Activated CD8-positive, alpha-beta T cell treated with anti-CD3 and anti-CD28 coated beads for 36 hours (primary cell): ENCODE data around the gene SHROOM3. TPM values are rescaled to one million over a fixed set of nuclear protein-coding genes. Genes with fewer than 3 reads are reported as not detected.

ENCODE experiments used
- ATAC-seq: fragments of 200-7000 bp; cut with Tn5 transposase; one replicate; pipeline ENCODE4 v1.10.0; 2021; ENCODE audit warnings: mild to moderate bottlenecking, moderate library complexity
- CTCF ChIA-PET: fragments of 350-600 bp; sonication (Branson Sonifier 250); formaldehyde crosslinking; loops from one replicate; lab custom pipeline; 2021; ENCODE audit warnings: antibody characterized with exemption; lab: Charles Lee
- POLR2A ChIA-PET: fragments of 350-600 bp; sonication (Branson Sonifier 250); formaldehyde crosslinking; loops from one replicate; lab custom pipeline; 2021; ENCODE audit warnings: antibody characterized with exemption; lab: Charles Lee
- DNase-seq: peaks from one replicate; pipeline ENCODE4 v3.0.0-alpha.2; 2020
- H3K27ac Mint-ChIP-seq: one replicate; pipeline ENCODE4 v1.8.0; 2021; ENCODE audit warnings: mild to moderate bottlenecking, mixed read lengths
- H3K27me3 Mint-ChIP-seq: one replicate; pipeline ENCODE4 v1.8.0; 2021; ENCODE audit warnings: mixed read lengths
- H3K36me3 Mint-ChIP-seq: one replicate; pipeline ENCODE4 v1.8.0; 2021; ENCODE audit warnings: low read depth, mixed read lengths
- H3K4me1 Mint-ChIP-seq: one replicate; pipeline ENCODE4 v1.8.0; 2021; ENCODE audit warnings: low read depth, mixed read lengths
- H3K4me3 Mint-ChIP-seq: one replicate; pipeline ENCODE4 v1.8.0; 2021; ENCODE audit warnings: mild to moderate bottlenecking, moderate library complexity, mixed read lengths
- H3K9me3 Mint-ChIP-seq: one replicate; pipeline ENCODE4 v1.8.0; 2021; ENCODE audit warnings: mixed read lengths
- intact Hi-C: fragments of 100-400 bp; cut with micrococcal nuclease; formaldehyde crosslinking; loops from one replicate; pipeline ENCODE4 v1.10.0; 2022
- total RNA-seq, 2 experiments: library from RNA; stranded (reverse); gene quantifications; one replicate each; pipeline ENCODE4 v1.2.3, GENCODE V29; 2021
- TF ChIP-seq, protein P1 (sequence below): fragments of 200-600 bp; IDR thresholded peaks from one replicate; pipeline ENCODE4 v1.8.0; 2022; ENCODE audit warnings: antibody characterized with exemption, mild to moderate bottlenecking

The SHROOM3 gene
- total RNA-seq, 2 experiments from 2014 or later, result not detected

DNA sequence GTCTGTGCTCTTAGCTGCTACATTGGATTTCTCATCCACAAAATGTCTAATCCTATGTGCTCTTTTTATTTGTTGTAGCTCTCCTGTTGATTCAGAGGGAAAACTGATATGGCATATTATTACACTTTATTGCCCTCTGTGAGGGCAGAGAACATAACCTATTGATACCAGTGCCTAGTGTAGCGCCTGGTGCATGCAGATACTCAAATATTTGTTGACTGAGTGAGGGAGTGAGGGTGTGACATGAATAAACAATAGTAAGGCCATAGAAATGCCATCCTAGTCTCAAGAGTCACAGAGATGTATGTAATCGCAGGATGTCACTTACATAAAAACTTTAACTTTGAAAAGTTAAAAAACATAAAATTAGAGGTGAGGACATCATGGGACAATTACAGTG, 159.1 kb downstream of the SHROOM3 start:
- no peaks in the 10 kb centered on the region for H3K9me3 Mint-ChIP-seq
- H3K4me3 Mint-ChIP-seq, result no peak overlapping the region
- no peak overlapping the region for H3K27ac Mint-ChIP-seq
- H3K36me3 Mint-ChIP-seq, result no peaks in the 10 kb centered on the region
- POLR2A ChIA-PET, result interaction anchor here (0.5 kb wide), 1 partner anchor 29 kb away, joined by 3 read pairs; no protein-coding TSS in a partner anchor
- intact Hi-C loops, result no loop called here
- DNase-seq (no peak), ATAC-seq (no peak)
- CTCF ChIA-PET, result interaction anchor here (1.7 kb wide), 1 partner anchor 8 kb away, joined by 6 read pairs; no protein-coding TSS in a partner anchor
- TF ChIP-seq, protein P1, sequence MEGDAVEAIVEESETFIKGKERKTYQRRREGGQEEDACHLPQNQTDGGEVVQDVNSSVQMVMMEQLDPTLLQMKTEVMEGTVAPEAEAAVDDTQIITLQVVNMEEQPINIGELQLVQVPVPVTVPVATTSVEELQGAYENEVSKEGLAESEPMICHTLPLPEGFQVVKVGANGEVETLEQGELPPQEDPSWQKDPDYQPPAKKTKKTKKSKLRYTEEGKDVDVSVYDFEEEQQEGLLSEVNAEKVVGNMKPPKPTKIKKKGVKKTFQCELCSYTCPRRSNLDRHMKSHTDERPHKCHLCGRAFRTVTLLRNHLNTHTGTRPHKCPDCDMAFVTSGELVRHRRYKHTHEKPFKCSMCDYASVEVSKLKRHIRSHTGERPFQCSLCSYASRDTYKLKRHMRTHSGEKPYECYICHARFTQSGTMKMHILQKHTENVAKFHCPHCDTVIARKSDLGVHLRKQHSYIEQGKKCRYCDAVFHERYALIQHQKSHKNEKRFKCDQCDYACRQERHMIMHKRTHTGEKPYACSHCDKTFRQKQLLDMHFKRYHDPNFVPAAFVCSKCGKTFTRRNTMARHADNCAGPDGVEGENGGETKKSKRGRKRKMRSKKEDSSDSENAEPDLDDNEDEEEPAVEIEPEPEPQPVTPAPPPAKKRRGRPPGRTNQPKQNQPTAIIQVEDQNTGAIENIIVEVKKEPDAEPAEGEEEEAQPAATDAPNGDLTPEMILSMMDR, result no peak
- H3K4me1 Mint-ChIP-seq, result no peaks in the 10 kb centered on the region
- peaks cover 19% of the 10 kb centered on the region for H3K27me3 Mint-ChIP-seq

DNA sequence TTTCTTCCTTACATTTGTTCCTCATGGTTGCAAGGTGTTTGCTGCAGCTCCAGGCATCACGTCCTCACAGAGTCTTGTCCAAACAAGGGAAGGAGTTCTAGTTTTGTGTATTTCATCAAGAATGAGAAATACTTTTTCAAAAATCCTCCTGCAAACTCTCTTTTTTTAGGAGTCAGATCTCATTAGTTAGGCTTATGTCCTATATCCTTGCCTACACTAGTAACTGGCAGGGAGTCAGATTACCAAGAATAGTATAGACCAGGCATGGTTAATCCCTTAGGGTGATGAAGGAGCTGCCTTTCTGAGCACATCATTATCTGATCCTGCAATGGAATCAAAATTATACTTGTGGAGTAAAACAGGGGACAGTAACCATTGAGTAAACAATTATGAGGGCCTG, 160.4 kb downstream of the SHROOM3 start:
- ChIA-PET CTCF (interaction anchor here (1.7 kb wide), 1 partner anchor 9 kb away, joined by 6 read pairs; no protein-coding TSS in a partner anchor), POLR2A (no interaction called here)
- DNase-seq (no peak), ATAC-seq (no peak)
- H3K36me3 Mint-ChIP-seq, result no peaks in the 10 kb centered on the region
- no peak overlapping the region for H3K4me3 Mint-ChIP-seq
- H3K4me1 Mint-ChIP-seq, result no peaks in the 10 kb centered on the region
- H3K27ac Mint-ChIP-seq, result no peak overlapping the region
- peaks cover 14% of the 10 kb centered on the region for H3K27me3 Mint-ChIP-seq
- no peaks in the 10 kb centered on the region for H3K9me3 Mint-ChIP-seq
- intact Hi-C loops, result no loop called here
- TF ChIP-seq, protein P1, result no peak

DNA sequence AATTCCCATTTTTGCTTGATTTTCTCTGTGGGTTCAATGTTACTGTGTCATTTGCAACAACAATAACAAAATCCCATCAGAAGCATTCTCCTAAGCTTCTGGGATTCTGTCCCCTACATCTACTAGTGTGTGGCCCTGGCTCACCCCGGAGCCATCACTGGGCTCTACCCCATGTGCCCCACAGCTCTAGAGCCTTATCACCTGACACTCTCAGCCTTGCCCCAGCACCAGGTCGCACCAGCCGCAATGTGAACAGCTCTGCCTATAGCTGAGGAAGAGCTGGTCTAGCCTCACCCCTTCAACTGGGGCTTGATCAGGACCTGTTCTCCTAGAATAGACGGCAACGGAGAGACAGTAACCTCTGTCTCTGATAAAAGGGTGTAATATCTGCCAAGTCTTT, 161.7 kb downstream of the SHROOM3 start:
- Mint-ChIP-seq H3K27me3 (peaks cover 14% of the 10 kb centered on the region), H3K9me3 (no peaks in the 10 kb centered on the region), H3K27ac (no peak overlapping the region), H3K4me3 (no peak overlapping the region), H3K4me1 (no peaks in the 10 kb centered on the region), H3K36me3 (no peaks in the 10 kb centered on the region)
- ChIA-PET POLR2A (no interaction called here), CTCF (no interaction called here)
- intact Hi-C loops, result no loop called here
- ATAC-seq, result no peak
- TF ChIP-seq, protein P1, result no peak
- no peak for DNase-seq

DNA sequence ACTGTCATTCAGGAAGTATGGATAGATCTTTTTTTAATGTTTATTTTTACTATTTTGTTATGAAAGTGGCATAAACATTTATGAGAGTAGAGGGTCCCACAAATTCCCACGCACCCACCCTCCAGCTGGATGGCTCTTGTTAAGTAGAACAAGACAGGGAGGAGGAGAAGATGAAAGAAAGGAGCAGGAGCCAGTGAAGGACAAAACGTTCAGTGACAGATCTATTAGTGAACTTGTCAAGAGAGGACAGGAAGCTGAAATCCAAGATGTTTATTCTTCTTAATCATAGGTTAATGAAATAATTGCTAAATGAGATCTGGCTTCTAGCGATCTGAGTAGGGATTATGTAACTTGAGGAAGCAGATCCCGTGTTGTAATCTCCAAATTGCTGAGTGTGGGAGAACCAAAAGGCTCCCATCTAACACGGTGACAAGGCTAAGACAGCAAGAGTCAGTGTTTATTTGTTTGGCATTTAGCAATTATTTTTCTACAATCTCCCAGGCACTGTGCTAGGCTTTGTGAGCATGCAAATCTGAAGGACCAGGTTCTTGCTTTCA, 162.5 kb downstream of the SHROOM3 start:
- Mint-ChIP-seq H3K27me3 (peaks cover 11% of the 10 kb centered on the region), H3K27ac (no peak overlapping the region), H3K9me3 (no peaks in the 10 kb centered on the region), H3K36me3 (no peaks in the 10 kb centered on the region), H3K4me3 (no peak overlapping the region), H3K4me1 (no peaks in the 10 kb centered on the region)
- DNase-seq, result no peak
- CTCF ChIA-PET, result no interaction called here
- TF ChIP-seq, protein P1, result no peak
- POLR2A ChIA-PET, result no interaction called here
- intact Hi-C loops, result no loop called here
- no peak for ATAC-seq

DNA sequence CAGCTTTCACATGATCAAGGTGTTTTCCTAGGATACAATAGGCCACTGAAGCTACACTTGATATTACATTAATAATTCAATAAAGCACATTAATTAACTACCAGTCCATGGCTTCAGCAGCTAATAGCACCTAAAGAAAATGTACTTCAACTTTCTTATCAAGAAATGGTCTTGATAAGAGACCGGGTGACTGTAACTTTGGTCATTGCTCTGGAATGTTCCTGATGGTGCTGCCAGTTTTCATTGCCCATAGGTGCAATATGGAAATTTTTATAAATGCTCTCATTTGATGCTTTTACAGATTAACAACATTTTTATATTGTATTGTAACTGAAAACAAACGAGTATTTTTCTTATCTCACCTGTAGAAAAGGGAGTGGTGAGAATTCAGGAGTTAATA, 165.4 kb downstream of the SHROOM3 start:
- Mint-ChIP-seq H3K27ac (no peak overlapping the region), H3K9me3 (no peaks in the 10 kb centered on the region), H3K4me1 (no peaks in the 10 kb centered on the region), H3K27me3 (peaks cover 3% of the 10 kb centered on the region), H3K36me3 (no peaks in the 10 kb centered on the region), H3K4me3 (no peak overlapping the region)
- ChIA-PET CTCF (no interaction called here), POLR2A (no interaction called here)
- intact Hi-C loops, result no loop called here
- DNase-seq (no peak), ATAC-seq (no peak)
- TF ChIP-seq, protein P1, result no peak
